Brain microvascular endothelial cell (primary cell): Measurements from ENCODE around the gene CBX8.

Experiments used
- DNase-seq: peaks from one replicate; pipeline ENCODE4 v3.0.0-alpha.2; 2020
- H3K27ac ChIP-seq: fragments of 250-450 bp; sonication (Bioruptor Pico); 2 replicates; pipeline ENCODE4 v1.5.1; 2020; ENCODE audit warnings: mild to moderate bottlenecking, moderate library complexity
- H3K27me3 ChIP-seq: fragments of 250-450 bp; sonication (Bioruptor Pico); replicated peaks from 2 replicates; pipeline ENCODE4 v1.5.1; 2020; ENCODE audit warnings: mild to moderate bottlenecking
- H3K36me3 ChIP-seq: fragments of 250-450 bp; sonication (Bioruptor Pico); replicated peaks from 2 replicates; pipeline ENCODE4 v1.5.1; 2020; ENCODE audit warnings: mild to moderate bottlenecking
- H3K4me3 ChIP-seq: 2 replicates; pipeline ENCODE4 v1.5.1; 2011; ENCODE audit warnings: low read depth, mild to moderate bottlenecking, control low read depth, low read length, moderate library complexity
- CTCF ChIP-seq: IDR thresholded peaks from 2 replicates; pipeline ENCODE4 v1.5.1; 2011; ENCODE audit warnings: low read depth, mild to moderate bottlenecking, moderate library complexity, low read length, control low read depth, inconsistent platforms; ENCODE audit errors: missing control alignments
- in situ Hi-C: cut with HindIII; loops from 2 replicates; pipeline ENCODE4 v1.10.0; 2017; ENCODE audit warnings: low sequenced_read_pairs, low pct_ligation_motif_present

The CBX8 gene

GRCh38 chr17:79842656-79843473 is 46.0 kb upstream of the CBX8 start:
- Histone ChIP-seq H3K36me3 (no peaks in the 10 kb centered on the region), H3K4me3 (peak overlapping the region; percentile 52), H3K27ac (no peak overlapping the region), H3K27me3 (peaks cover 35% of the 10 kb centered on the region)
- peak; percentile 30 for TF ChIP-seq CTCF
- DNase-seq = no peak
- in situ Hi-C loops = no loop called here

GRCh38 chr17:79842136-79842655 is 45.3 kb upstream of the CBX8 start:
- Histone ChIP-seq H3K27ac (no peak overlapping the region), H3K36me3 (no peaks in the 10 kb centered on the region), H3K27me3 (peaks cover 35% of the 10 kb centered on the region), H3K4me3 (no peak overlapping the region)
- no peak for DNase-seq
- in situ Hi-C loops = no loop called here
- TF ChIP-seq CTCF = no peak

GRCh38 chr17:79841369-79842135 is 44.7 kb upstream of the CBX8 start:
- H3K27ac ChIP-seq = no peak overlapping the region
- DNase-seq = no peak
- no peaks in the 10 kb centered on the region for H3K36me3 ChIP-seq
- peaks cover 35% of the 10 kb centered on the region for H3K27me3 ChIP-seq
- H3K4me3 ChIP-seq = no peak overlapping the region
- in situ Hi-C loops = no loop called here
- TF ChIP-seq CTCF = no peak

GRCh38 chr17:79840989-79841286 is 44.1 kb upstream of the CBX8 start:
- peaks cover 35% of the 10 kb centered on the region for H3K27me3 ChIP-seq
- no peak overlapping the region for H3K4me3 ChIP-seq
- in situ Hi-C loops = no loop called here
- TF ChIP-seq CTCF = no peak
- no peak for DNase-seq
- H3K27ac ChIP-seq = no peak overlapping the region
- H3K36me3 ChIP-seq = no peaks in the 10 kb centered on the region

- H3K4me3 ChIP-seq = no peak overlapping the region
- in situ Hi-C loops = no loop called here
- H3K27ac ChIP-seq = no peak overlapping the region
- H3K36me3 ChIP-seq = no peaks in the 10 kb centered on the region
- DNase-seq = no peak
- peak; percentile 18 for TF ChIP-seq CTCF
- H3K27me3 ChIP-seq = peaks cover 35% of the 10 kb centered on the region
Observed at GRCh38 chr17:79840269-79840988, 43.6 kb upstream of the CBX8 start.
